HG02571 (cell line): Measurements from ENCODE around the gene ATP10A.

Experiments
- ATAC-seq: cut with Tn5 transposase; IDR thresholded peaks from one replicate; pipeline ENCODE4 v1.9.1; 2021; ENCODE audit warnings: mild to moderate bottlenecking, moderate library complexity; ENCODE audit not compliant: unreplicated experiment

The ATP10A gene

GRCh38 chr15:25687276-25687675 is 175.9 kb downstream of the ATP10A start:
- ATAC-seq: no peak

- no peak for ATAC-seq
Observed at GRCh38 chr15:25686780-25687179, 176.3 kb downstream of the ATP10A start.

- ATAC-seq: no peak
Observed at GRCh38 chr15:25684521-25685431, 178.4 kb downstream of the ATP10A start.

GRCh38 chr15:25683911-25684310 is 179.2 kb downstream of the ATP10A start:
- ATAC-seq: no peak

DNA sequence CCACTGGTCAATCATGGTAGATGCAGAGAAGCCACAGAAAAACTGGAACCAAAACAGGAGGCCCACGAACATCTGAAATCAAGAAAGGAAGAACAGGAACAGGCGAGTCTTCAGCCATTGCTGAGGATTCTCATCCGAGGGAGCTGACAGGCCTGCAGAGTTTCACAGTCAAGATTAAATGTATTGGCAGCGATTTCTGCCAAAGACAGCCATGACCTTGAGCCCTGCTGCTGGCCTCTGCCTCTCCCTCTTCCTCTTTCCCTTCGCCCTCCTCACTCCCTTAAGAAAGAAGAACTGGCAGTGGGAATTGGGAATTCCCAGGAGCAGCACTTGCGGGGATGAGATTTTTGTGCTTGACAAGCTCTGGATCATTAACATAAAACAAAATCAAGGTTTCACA is 179.7 kb downstream of the ATP10A start:
- ATAC-seq: no peak

DNA sequence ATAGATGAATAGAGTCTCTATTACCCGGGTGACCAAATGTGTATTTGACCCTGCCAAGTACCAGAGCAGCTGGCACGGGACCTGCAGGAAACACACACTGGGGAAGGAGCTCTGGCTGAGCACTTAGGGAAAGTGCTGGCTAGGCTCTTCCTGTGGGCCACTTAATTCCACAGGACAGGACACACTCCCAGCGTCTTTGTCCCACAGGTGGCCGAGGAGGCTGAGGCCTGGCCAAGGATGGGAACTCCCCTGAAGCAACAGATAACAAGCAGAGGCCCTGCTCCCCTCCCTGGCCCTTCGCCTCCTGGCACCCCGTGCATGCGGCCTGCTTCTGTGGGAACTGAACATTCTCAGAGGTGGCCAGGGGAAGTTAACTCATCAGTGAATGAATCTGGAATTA is 180.8 kb downstream of the ATP10A start:
- no peak for ATAC-seq

DNA sequence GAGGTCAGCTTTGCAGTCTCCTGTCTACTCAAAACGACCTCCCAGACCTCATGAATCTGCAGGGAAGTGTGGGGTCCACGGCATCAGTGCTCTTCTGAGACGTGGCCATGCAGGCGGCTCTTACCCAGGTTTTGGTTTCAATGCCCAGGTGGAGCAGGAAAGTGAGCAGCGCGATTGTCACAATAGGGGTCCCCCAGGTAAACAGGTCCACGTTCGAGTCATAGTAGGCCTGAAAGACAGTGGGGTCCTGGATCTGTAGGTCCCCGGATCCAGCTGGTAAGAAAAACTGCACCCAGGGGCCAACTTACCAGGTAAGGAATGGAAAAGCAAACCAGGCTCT is 182.5 kb downstream of the ATP10A start:
- ATAC-seq: no peak

- ATAC-seq: no peak
Observed at GRCh38 chr15:25679964-25680685, 183.0 kb downstream of the ATP10A start.

- no peak for ATAC-seq
Observed at GRCh38 chr15:25679492-25679891, 183.6 kb downstream of the ATP10A start.

DNA sequence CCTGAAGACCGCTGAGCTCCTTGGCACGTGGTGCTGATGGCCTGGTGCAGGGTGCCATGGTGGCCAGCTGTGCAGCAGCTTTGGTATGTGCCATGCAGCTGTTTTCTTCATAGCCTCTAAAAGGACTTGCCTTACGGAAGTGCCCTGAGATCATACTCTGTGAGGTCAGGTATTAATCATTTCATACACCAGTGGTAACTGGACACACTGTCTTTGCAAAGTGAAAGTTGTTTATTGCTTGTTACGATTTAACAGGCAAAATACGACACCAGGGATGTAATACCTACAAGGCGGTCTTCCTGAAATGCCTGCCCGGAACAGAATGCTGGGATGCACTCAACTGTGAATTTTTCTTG is 184.6 kb downstream of the ATP10A start:
- no peak for ATAC-seq

- no peak for ATAC-seq
Observed at GRCh38 chr15:25677719-25678499, 185.2 kb downstream of the ATP10A start.

- ATAC-seq: no peak
Observed at GRCh38 chr15:25676070-25676469, 187.1 kb downstream of the ATP10A start.

GRCh38 chr15:25675396-25675795 is 187.7 kb downstream of the ATP10A start:
- ATAC-seq: no peak

DNA sequence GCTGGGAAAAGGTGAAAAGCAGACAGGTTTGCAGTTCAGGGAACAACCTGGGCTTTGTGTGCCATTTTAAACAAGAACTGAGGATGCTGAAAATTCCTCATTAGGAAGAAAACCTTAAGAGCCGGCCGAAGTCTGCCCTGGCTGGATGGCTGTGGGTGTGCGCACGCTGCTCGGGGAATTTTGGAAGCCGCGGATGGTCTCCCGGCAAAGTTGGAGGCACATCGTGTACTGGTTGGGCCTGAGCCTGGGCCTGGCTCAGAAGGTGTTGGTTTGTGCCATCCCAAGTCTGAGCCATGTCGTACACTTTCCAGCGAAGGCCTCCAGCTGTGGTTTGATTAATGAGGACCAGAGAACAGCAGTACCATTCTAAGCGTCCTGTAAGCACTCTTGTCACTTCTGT is 188.2 kb downstream of the ATP10A start:
- no peak for ATAC-seq

- ATAC-seq: no peak
Observed at GRCh38 chr15:25673972-25674371, 189.2 kb downstream of the ATP10A start.

DNA sequence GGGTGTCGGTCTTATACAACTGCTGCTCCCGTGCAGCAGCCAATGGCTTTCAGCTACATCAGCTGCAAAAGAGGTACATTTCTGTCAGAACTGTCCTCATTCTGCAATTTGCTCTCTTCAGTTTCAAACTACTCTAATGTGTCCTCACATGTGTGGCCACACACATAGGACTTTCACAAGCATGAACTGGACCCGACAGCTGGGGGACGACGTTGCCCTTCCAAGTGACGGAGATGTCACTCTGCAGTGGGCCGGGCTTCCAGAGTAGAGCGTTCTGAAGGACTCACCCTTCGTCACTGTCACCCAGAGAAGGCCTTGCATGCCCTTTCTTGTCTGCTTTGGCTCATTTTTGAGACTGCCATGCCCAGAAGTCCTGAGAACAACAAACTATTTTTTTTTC is 189.8 kb downstream of the ATP10A start:
- no peak for ATAC-seq

- ATAC-seq: no peak
Observed at GRCh38 chr15:25671132-25671531, 192.0 kb downstream of the ATP10A start.

- no peak for ATAC-seq
Observed at GRCh38 chr15:25670621-25671020, 192.5 kb downstream of the ATP10A start.

DNA sequence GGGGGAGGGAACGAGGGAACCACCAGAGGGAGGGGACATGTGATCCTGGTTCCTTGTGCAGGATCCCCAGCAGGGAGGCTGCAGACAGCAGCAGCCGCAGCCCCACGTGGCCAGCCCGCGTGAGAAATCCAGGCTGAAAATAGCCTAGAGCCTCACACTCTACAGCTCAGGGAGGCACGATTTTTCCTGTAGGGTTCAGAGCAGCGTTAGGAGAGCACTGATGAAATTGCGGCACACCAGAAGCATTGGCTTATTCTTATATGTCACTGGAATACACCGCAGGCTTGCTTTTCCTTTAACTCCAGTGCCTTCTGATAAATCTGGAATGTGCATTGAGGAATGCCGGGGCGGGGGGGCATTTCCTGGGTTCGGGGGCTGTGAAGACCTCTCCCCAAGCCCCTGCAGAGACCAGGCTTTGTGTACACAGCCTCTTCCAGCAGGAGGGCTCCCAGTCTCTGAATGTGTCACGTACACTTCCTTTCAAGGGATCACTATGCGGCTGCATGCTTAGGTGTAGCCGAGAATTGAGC is 193.0 kb downstream of the ATP10A start:
- ATAC-seq: no peak

DNA sequence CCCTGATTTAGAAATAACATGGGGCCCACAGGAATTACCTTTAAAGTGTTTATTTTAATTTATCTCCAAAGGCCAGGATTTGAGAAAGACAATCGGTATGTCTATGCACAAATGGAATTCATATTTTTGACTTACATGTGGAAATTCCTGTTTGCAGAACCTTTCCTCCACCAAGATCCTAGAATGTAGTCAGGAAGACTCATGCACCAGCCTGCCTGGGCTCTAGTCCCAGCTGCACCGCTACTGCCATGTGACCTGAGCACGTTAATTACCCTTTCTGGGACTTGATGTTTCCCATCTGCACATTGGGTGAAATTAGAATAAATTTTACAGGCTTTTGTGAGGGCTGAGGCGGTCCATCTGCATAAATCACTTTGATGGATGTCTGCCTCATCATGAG is 194.2 kb downstream of the ATP10A start:
- ATAC-seq: no peak

- ATAC-seq: no peak
Observed at GRCh38 chr15:25668236-25668795, 194.8 kb downstream of the ATP10A start.
